Fibroblast of skin of scalp (primary cell): ENCODE results near the gene TEX19.

Experiments used
- DNase-seq: peaks from one replicate; pipeline ENCODE4 v3.0.0-alpha.2; 2013

Gene TEX19

DNA sequence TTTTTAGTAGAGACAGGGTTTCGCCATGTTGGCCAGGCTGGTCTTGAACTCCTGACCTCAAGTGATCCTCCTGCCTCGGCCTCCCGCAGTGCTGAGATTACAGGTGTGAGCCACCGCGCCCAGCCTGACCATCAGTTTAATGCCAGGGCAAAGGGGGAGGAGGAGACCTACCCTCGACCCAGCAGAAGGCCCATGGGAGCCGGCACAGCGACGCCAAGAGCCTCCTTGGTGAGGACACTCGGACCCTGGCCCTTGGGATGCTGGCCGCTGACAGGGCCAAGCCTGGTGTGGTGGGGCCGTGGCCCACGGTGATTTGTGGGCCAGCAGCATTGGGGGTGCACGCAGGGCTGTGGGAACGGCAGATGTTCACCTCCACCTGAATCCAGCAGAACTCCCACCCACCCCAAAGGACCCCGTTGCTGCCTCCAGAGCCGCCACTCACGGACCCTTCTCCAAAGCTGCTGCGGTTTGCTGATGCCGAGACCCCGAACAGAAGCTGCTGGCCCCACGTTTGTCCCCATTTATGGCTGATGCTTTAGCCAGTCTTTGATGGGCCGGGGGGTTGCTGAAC, 32.5 kb downstream of the TEX19 start:
- no peak for DNase-seq

- DNase-seq: no peak
Measured at GRCh38 chr17:82392209-82392920, 33.3 kb downstream of the TEX19 start.

GRCh38 chr17:82392941-82393340, 33.9 kb downstream of the TEX19 start:
- no peak for DNase-seq

DNA sequence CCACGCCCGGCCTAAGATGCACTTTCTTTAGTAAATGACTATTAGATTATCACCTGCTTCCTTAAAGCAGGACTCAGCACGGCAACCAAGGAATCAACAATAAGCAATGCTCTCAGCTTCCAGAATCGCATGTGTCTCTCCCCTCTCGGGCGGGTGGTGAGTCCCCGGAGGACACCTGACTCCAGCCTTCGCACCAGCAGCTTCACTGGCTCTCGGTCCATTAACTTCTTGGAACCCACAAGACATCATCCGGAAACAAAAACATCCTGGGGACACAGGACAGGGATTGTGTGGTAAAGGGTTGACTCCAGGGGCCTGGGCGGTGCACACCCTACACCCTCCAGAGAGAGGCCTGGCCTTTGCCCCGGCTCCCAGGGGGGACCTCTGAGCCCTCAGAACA, 35.2 kb downstream of the TEX19 start:
- DNase-seq: no peak

GRCh38 chr17:82396601-82397435, 37.8 kb downstream of the TEX19 start:
- DNase-seq: peak; percentile 99

- no peak for DNase-seq
Measured at GRCh38 chr17:82397449-82398335, 38.6 kb downstream of the TEX19 start.

- DNase-seq: peak; percentile 93
Measured at GRCh38 chr17:82399041-82399441, 40.0 kb downstream of the TEX19 start.

DNA sequence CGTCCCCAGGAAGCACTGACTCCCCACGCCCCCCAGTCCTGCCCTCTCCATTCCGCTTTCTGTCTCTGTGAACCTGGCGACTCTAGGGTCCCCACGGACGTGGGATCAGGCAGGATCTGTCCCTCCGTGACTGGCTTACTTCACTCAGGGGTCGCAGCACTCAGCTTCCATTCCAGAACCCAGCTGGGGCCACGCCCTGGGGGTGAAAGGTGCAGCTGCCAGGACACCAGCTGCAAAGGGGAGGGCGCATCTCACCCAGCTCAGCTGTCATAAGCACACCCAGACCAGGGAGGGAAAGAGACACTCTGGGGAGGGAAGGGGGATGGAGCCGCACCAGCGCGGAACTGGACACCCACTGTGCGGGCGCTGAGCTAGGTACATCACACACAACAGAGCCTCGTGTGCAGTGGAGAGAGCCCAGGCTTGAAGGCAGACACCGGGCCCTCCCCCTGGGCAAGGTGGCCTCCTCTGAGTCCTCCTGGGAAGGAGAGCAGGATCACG, 40.6 kb downstream of the TEX19 start:
- DNase-seq: no peak

GRCh38 chr17:82400206-82400605, 41.2 kb downstream of the TEX19 start:
- DNase-seq: peak; percentile 42

DNA sequence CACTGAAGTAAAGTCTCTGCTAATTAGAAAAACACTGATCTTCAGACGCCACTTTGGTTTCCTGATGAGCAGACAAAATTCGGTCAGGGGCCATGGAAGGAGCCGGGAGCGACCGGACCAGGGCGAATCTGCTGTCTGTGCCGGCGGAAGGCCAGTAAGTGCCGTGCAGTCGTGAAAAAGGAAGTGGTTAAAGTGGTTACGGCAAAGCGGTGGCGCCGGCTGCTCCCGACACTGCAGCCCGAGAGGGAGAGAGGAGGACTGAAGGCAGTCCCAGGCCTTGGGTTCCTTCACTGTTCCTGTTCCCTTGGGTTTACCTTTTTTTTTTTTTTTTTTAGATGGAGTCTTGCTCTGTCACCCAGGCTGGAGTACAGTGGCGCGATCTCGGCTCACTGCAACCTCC, 41.8 kb downstream of the TEX19 start:
- peak; percentile 48 for DNase-seq

- no peak for DNase-seq
Measured at GRCh38 chr17:82402865-82403264, 43.8 kb downstream of the TEX19 start.

GRCh38 chr17:82403662-82404660, 44.9 kb downstream of the TEX19 start:
- DNase-seq: no peak

GRCh38 chr17:82405051-82405450, 46.0 kb downstream of the TEX19 start:
- no peak for DNase-seq

- DNase-seq: no peak
Measured at GRCh38 chr17:82406131-82406671, 47.2 kb downstream of the TEX19 start.

GRCh38 chr17:82407255-82407654, 48.2 kb downstream of the TEX19 start:
- peak; percentile 31 for DNase-seq

DNA sequence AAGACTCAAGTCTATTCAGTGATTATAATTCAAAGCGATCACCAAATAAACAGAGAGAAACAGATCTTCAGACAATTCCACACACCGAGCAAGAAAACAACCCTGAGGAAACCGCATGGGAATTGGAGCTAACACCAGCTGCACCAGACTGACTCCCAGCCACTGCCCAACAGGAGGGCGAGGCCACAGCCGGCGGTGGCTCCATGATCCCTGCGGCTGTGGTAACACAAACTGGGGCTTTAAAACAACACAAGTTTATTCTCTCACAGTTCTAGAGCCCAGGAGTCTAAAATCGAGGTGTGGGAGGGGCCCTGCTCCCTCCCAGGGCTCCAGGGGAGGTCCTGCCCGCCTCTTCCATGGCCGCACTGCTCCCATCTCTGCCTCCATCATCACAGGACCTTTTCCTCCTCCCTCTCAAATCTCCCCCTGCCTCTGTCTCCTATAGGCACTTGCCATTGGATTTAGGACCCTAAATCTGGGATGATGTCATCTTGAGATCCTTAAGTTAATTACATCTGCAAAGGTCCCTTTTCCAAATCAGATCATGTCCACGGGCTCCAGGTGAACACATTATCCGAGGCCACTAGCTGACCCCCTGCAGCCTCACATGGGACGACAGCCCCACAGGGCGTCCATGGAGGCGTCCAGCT, 49.4 kb downstream of the TEX19 start:
- DNase-seq: peak; percentile 29

DNA sequence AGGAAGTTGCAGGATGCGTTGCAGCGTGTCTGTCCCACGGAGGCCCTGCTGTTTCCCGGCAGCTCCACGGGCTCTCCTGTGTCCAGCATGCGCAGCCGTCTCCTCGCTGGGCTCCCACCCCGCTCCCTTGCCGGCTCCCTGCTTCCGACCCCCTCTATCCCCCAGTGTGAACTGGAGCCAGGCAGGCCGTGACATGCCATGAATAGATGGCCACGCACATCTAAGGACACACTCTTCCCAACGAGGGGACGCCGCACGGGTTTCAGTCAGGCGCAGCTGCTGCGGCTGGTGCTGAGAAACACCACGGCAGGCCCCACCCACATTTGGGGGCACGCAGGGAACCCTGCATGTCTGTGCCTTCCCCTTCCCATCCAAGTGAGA, 49.9 kb downstream of the TEX19 start:
- no peak for DNase-seq

DNA sequence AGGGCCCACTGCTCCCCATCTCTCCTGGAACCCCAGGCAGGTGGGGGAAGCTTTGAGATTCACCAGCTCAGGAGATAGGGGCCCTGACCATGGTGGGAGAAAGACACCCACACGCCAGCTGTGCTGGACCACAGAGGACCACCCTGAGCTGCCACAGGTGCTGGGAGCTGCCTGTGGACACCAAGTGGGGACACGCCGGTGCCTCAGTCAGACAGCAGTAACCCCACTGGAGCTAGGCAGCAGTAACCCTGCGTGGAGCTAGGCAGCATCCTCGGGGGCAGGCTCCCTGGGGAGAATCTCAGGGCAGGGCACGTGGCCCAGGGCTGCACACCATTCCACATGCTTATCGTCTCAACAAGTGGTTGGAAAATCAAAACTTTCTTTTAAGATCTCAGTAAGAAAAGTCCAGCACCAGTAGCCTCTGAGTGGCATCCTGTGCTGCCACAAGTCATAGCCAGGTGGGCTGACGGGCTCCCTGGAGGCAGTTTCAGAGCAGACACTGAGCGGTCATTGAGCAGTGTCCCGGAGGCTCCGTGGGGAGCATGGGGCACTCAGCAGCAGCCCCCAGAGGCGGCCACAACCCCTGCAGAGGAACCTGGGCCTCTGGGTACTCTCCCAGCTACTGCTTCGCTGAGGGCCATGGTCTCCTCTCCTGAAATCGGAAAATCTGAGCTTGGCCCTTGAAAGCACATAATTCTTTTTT, 51.1 kb downstream of the TEX19 start:
- DNase-seq: no peak

GRCh38 chr17:82411396-82412053, 52.5 kb downstream of the TEX19 start:
- DNase-seq: no peak
